Activated CD4-positive, alpha-beta T cell treated with anti-CD3 and anti-CD28 coated beads, Interleukin-2, Interleukin-4, amounts not matched to agents 100 ng/mL and 50 ng/mL, durations not matched to agents 16 hours and 8 hours (primary cell): ENCODE results near the gene SMIM11.
"Not testable (repeated sequence)": the region's sequence is repeated elsewhere in the genome, so short reads cannot be mapped to it uniquely, and the experiment has no call there.

Experiments used
- DNase-seq: peaks from one replicate; pipeline ENCODE4 v3.0.0-alpha.2; 2020; ENCODE audit warnings: low spot score

SMIM11 gene

GRCh38 chr21:34423805-34424204 is 48.5 kb downstream of the SMIM11 start, which contains the start of gene SMIM34:
Gene SMIM34 (minus strand): TSS chr21:34423951. CDS start chr21:34423839, 112 bp downstream.
- not testable (repeated sequence) for DNase-seq

DNA sequence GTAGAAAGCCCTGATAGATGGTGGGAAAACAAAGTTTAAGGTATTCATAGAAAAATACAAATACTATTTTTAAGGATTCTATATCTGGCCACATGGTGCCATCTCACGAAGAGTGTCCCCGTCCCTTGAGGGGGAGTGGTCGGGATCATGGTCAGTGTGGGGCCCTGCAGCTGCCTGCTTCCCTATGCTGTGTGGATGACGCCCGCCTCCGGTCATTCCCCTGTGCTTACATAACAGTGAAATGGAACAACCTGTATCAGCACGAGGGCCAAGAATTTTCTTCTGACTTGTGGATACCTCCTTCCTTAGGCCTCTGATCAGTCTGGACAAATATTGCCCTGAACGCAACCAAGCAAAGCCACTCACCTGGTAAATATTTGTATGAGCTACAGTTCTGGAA is 52.0 kb downstream of the SMIM11 start:
- not testable (repeated sequence) for DNase-seq

- DNase-seq = not testable (repeated sequence)
These were observed 53.1 kb downstream of the SMIM11 start for GRCh38 chr21:34428441-34428840.

DNA sequence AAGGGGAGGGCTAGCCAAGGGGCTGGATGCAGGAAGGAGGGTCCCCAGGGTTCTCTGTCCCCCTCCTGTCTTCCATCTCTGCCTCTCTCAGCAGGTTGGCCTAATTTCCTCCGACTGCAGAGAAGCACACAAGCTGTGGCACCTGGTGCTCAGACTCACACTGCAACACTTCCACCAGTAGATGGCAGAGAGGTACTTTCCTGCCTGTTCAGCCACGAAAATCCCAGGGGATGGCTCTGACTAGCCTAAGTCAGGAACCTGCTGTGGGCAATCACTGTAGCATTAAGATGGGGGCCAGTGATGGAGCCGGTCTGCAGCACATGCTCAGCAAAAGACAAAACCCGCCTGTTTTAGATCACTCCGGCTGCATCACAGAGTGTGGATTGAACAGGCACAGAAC is 54.4 kb downstream of the SMIM11 start:
- not testable (repeated sequence) for DNase-seq
